ENCODE results near the gene MAP3K2. TPM values are rescaled to one million over a fixed set of nuclear protein-coding genes. Genes with fewer than 3 reads are reported as not detected.

The MAP3K2 gene
- total and polyA plus RNA-seq, 2 donors (not counting 3 experiments of a cell fraction or from before 2014, with no cell fraction given), result 3.4 to 25.7 TPM

GRCh38 chr2:127425540-127426490, 38.0 kb upstream of the MAP3K2 start:
- DNase-seq (ENCODE audit: low read depth, low spot score), result no peak
- no peak overlapping the region for H2AFZ ChIP-seq (ENCODE audit: low read depth, low read length)
- dilution Hi-C loops (cut with MboI; ENCODE audit: extremely low pct_ligation_motif_present, low sequenced_read_pairs), result no loop called here
- no peaks in the 10 kb centered on the region for H3K9me1 ChIP-seq (replicated peaks; ENCODE audit: control insufficient read depth, extremely low read depth, insufficient read depth, low read length)
- CTCF ChIA-PET, result interaction anchor here (0.8 to 3.2 kb wide), 8 partner anchors 9 to 101 kb away, joined by 3 to 14 read pairs (median 4); no protein-coding TSS in a partner anchor
- no peaks in the 10 kb centered on the region for H3K79me2 ChIP-seq (ENCODE audit: control insufficient read depth, insufficient read depth, low read length)
- H3K9me3 ChIP-seq (replicated peaks; ENCODE audit: control insufficient read depth, insufficient read depth, low read length), result no peaks in the 10 kb centered on the region
- peaks cover 10 to 20% of the 10 kb centered on the region in 2 experiments for H3K27me3 ChIP-seq (ENCODE audit: control insufficient read depth in 2 of 2, insufficient read depth in 2 of 2, low read length in 2 of 2)
- H3K36me3 ChIP-seq (ENCODE audit: control insufficient read depth in 2 of 2, extremely low read depth in 1 of 2, insufficient read depth in 2 of 2, low read length in 2 of 2), result no peaks in the 10 kb centered on the region
- H4K20me1 ChIP-seq (replicated peaks; ENCODE audit: control insufficient read depth, extremely low read depth, insufficient read depth, low read length), result no peaks in the 10 kb centered on the region
- H3K27ac ChIP-seq (ENCODE audit: insufficient read depth, low read depth, low read length), result no peak overlapping the region
- no TSS peak for BruUV-seq (replicated peaks)
- H3K4me3 ChIP-seq (replicated peaks in 1 of 3; ENCODE audit: insufficient read depth in 1 of 3, low read depth in 1 of 3, low read length in 3 of 3), result no peak overlapping the region
- H3K4me2 ChIP-seq (ENCODE audit: insufficient read depth, low read length), result no peak overlapping the region
- no peak for FAIRE-seq
- intact Hi-C loops (cut with micrococcal nuclease), result no loop called here
- H3K9ac ChIP-seq (replicated peaks; ENCODE audit: extremely low read depth, insufficient read depth, low read length), result no peak overlapping the region
- TF ChIP-seq POLR2AphosphoS5 (IDR thresholded peaks at IDR 0.05; ENCODE audit: insufficient read depth, low read depth, low read length), result no peak
- TF ChIP-seq POLR2A (IDR thresholded peaks at IDR 0.05; ENCODE audit: low read depth, low read length), result no peak
- TF ChIP-seq EZH2 (IDR thresholded peaks at IDR 0.05; ENCODE audit: borderline replicate concordance, low read depth, low read length, severe bottlenecking), result no peak
- no peak for TF ChIP-seq GATA2 (IDR thresholded peaks at IDR 0.05; ENCODE audit: insufficient read depth, insufficient read length, low read depth, low read length)
- no peak for TF ChIP-seq FOS (IDR thresholded peaks at IDR 0.05; ENCODE audit: borderline replicate concordance, insufficient read depth, low read length)
- no peak for TF ChIP-seq MYC (IDR thresholded peaks at IDR 0.05; ENCODE audit: low read depth, low read length)
- TF ChIP-seq, protein P1, sequence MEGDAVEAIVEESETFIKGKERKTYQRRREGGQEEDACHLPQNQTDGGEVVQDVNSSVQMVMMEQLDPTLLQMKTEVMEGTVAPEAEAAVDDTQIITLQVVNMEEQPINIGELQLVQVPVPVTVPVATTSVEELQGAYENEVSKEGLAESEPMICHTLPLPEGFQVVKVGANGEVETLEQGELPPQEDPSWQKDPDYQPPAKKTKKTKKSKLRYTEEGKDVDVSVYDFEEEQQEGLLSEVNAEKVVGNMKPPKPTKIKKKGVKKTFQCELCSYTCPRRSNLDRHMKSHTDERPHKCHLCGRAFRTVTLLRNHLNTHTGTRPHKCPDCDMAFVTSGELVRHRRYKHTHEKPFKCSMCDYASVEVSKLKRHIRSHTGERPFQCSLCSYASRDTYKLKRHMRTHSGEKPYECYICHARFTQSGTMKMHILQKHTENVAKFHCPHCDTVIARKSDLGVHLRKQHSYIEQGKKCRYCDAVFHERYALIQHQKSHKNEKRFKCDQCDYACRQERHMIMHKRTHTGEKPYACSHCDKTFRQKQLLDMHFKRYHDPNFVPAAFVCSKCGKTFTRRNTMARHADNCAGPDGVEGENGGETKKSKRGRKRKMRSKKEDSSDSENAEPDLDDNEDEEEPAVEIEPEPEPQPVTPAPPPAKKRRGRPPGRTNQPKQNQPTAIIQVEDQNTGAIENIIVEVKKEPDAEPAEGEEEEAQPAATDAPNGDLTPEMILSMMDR (IDR thresholded peaks at IDR 0.05; ENCODE audit: extremely low read depth in 1 of 2, insufficient read depth in 1 of 2, low read depth in 1 of 2, low read length in 2 of 2), result no peak
- TF ChIP-seq JUN (IDR thresholded peaks at IDR 0.05; ENCODE audit: borderline replicate concordance, insufficient read depth, insufficient read length, low read depth), result no peak
- TF ChIP-seq, protein P2, sequence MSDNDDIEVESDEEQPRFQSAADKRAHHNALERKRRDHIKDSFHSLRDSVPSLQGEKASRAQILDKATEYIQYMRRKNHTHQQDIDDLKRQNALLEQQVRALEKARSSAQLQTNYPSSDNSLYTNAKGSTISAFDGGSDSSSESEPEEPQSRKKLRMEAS (IDR thresholded peaks at IDR 0.05; ENCODE audit: insufficient read depth, insufficient read length), result no peak
- POLR2A ChIA-PET, result no interaction called here
- H3K4me1 ChIP-seq (ENCODE audit: control insufficient read depth, extremely low read depth, insufficient read depth, low read length), result peaks cover 4% of the 10 kb centered on the region
